Sigmoid colon (tissue), 4 donors: Measurements from ENCODE around the gene GALNT12.

Experiments used
- CTCF ChIP-seq, 4 experiments: fragments of 450-650 bp in 3 of 4; fragments of 200-600 bp in 1 of 4; IDR thresholded peaks; one replicate each; pipeline ENCODE4 v1.5.1; 2016 to 2019; ENCODE audit warnings: antibody characterized with exemption in 4 of 4, mild to moderate bottlenecking in 3 of 4, moderate library complexity in 2 of 4
- EP300 ChIP-seq, 4 donors: sonication (generic); formaldehyde crosslinking; IDR thresholded peaks; one replicate each; pipeline ENCODE4 v1.6.1; 2017; ENCODE audit warnings: antibody characterized with exemption in 4 of 4
- POLR2A ChIP-seq, 2 donors: fragments of 450-650 bp; IDR thresholded peaks; one replicate each; pipeline ENCODE4 v1.6.1; 2016; ENCODE audit warnings: antibody characterized with exemption in 2 of 2, mild to moderate bottlenecking in 2 of 2, moderate library complexity in 2 of 2
- POLR2AphosphoS5 ChIP-seq, 4 donors: sonication (generic); formaldehyde crosslinking; IDR thresholded peaks; one replicate each; pipeline ENCODE4 v1.6.1; 2017; ENCODE audit warnings: antibody characterized with exemption in 4 of 4

GRCh38 chr9:98859941-98860340 lies 52.5 kb downstream of the GALNT12 start:
- TF ChIP-seq CTCF (IDR thresholded peaks at IDR 0.05) (no peak), POLR2A (IDR thresholded peaks at IDR 0.05) (no peak), EP300 (IDR thresholded peaks at IDR 0.05) (no peak), POLR2AphosphoS5 (IDR thresholded peaks at IDR 0.05) (no peak)
